ENCODE data around the gene IGSF11.
"Not testable (repeated sequence)": the region's sequence is repeated elsewhere in the genome, so short reads cannot be mapped to it uniquely, and the experiment has no call there.

Gene IGSF11

GRCh38 chr3:118863731-118864322 is 170.8 kb downstream of the IGSF11 start:
- no peak for DNase-seq

GRCh38 chr3:118859950-118860349 is 174.7 kb downstream of the IGSF11 start:
- no peak for DNase-seq

DNA sequence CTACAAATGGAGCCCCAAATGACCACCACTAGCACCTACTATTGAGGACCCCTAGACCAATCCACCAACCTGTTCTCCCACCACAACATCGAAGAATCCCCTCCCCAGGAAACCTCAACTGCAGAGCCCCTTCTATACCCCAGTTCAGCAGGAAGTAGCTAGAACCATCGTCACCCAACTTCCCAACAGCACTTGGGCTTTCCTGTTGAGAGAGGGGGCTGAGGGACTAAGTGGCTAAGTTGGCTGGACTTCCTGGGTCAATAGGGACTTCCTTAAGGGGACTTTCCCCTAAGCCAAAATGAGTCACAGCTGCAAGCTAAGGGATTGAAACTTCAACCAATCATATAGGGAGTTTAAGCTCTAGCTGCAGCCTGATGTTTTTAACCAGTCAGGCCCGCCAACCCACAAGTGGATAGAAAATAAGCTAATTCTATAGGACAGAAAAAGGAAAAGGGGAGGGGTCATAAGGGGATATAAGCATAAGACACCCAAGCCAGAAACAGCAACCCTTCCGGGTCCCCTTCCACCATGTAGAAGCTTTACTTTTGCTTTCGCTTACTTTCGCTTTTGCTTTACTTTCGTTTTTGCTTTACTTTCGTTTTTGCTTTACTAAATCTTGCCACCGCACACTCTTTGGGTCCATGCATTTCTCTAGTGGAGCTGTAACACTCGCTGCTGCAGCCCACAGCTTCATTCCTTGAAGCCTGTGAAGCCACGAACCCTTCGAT is 183.0 kb downstream of the IGSF11 start:
- not testable (repeated sequence) for DNase-seq

GRCh38 chr3:118850687-118851086 is 184.0 kb downstream of the IGSF11 start:
- DNase-seq: no peak
